ENCODE results near the gene MPO.

The MPO gene

DNA sequence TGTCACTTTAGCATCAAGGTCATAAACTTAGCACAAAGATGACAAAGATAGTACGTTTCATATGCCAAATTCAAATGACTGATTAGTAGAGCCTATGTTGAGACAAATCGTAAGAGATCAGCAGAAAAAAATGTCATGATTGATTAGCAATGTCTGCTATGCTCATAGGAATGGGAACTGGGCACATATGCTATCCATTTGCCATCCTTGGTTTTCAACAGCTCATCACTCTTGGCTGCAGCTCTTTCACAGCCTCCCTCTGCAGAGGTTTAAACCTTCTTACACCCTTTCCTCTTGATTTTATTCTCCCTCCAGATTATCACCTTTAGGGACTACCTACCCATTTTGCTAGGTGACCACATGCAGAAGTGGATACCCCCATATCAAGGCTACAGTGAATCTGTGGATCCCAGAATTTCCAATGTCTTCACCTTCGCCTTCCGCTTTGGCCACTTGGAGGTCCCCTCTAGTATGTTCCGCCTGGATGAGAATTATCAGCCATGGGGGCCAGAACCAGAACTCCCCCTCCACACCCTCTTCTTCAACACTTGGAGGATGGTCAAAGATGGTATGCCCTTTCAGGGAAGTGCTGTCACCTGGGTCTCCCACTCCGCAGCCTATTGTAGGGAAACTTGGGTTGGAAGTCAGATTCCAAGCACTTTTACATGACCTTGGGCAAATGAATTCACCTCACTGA lies 16.2 kb downstream of the MPO start:
- ATAC-seq: no peak
- no peak for TF ChIP-seq ISL1 (CRISPR knock-in tag; IDR thresholded peaks at IDR 0.05)
- no peak for TF ChIP-seq ZFP30 (CRISPR knock-in tag; IDR thresholded peaks at IDR 0.05)
- TF ChIP-seq ESRRG (CRISPR knock-in tag; IDR thresholded peaks at IDR 0.05): no peak
- no peak for TF ChIP-seq TCF4 (CRISPR knock-in tag; IDR thresholded peaks at IDR 0.05; ENCODE audit: borderline replicate concordance)
- no peak for TF ChIP-seq ZNF70 (CRISPR knock-in tag; IDR thresholded peaks at IDR 0.05)
- no peak for TF ChIP-seq RARB (CRISPR knock-in tag; IDR thresholded peaks at IDR 0.05)
- no peak for TF ChIP-seq ZFP3 (CRISPR knock-in tag; IDR thresholded peaks at IDR 0.05)
- no peak for TF ChIP-seq TOX (CRISPR knock-in tag; IDR thresholded peaks at IDR 0.05; ENCODE audit: borderline replicate concordance)
- TF ChIP-seq, protein P1, sequence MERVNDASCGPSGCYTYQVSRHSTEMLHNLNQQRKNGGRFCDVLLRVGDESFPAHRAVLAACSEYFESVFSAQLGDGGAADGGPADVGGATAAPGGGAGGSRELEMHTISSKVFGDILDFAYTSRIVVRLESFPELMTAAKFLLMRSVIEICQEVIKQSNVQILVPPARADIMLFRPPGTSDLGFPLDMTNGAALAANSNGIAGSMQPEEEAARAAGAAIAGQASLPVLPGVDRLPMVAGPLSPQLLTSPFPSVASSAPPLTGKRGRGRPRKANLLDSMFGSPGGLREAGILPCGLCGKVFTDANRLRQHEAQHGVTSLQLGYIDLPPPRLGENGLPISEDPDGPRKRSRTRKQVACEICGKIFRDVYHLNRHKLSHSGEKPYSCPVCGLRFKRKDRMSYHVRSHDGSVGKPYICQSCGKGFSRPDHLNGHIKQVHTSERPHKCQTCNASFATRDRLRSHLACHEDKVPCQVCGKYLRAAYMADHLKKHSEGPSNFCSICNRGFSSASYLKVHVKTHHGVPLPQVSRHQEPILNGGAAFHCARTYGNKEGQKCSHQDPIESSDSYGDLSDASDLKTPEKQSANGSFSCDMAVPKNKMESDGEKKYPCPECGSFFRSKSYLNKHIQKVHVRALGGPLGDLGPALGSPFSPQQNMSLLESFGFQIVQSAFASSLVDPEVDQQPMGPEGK (CRISPR knock-in tag; IDR thresholded peaks at IDR 0.05; ENCODE audit: borderline replicate concordance): no peak
- TF ChIP-seq, protein P2, sequence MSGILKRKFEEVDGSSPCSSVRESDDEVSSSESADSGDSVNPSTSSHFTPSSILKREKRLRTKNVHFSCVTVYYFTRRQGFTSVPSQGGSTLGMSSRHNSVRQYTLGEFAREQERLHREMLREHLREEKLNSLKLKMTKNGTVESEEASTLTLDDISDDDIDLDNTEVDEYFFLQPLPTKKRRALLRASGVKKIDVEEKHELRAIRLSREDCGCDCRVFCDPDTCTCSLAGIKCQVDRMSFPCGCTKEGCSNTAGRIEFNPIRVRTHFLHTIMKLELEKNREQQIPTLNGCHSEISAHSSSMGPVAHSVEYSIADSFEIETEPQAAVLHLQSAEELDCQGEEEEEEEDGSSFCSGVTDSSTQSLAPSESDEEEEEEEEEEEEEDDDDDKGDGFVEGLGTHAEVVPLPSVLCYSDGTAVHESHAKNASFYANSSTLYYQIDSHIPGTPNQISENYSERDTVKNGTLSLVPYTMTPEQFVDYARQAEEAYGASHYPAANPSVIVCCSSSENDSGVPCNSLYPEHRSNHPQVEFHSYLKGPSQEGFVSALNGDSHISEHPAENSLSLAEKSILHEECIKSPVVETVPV (CRISPR knock-in tag; IDR thresholded peaks at IDR 0.05): no peak

- no peak for ATAC-seq
- TF ChIP-seq TOX (CRISPR knock-in tag; IDR thresholded peaks at IDR 0.05; ENCODE audit: borderline replicate concordance) (no peak), BACH2 (CRISPR knock-in tag; IDR thresholded peaks at IDR 0.05; ENCODE audit: borderline replicate concordance) (no peak), OSR1 (CRISPR knock-in tag; IDR thresholded peaks at IDR 0.05) (no peak), ARNTL (CRISPR knock-in tag; IDR thresholded peaks at IDR 0.05; ENCODE audit: borderline replicate concordance, low read depth) (no peak), CSDC2 (CRISPR knock-in tag; IDR thresholded peaks at IDR 0.05) (no peak), SNAI2 (CRISPR knock-in tag; IDR thresholded peaks at IDR 0.05) (no peak)
- TF ChIP-seq, protein P2 (CRISPR knock-in tag; IDR thresholded peaks at IDR 0.05): no peak
Measured at GRCh38 chr17:58263773-58264172, 17.0 kb downstream of the MPO start.

DNA sequence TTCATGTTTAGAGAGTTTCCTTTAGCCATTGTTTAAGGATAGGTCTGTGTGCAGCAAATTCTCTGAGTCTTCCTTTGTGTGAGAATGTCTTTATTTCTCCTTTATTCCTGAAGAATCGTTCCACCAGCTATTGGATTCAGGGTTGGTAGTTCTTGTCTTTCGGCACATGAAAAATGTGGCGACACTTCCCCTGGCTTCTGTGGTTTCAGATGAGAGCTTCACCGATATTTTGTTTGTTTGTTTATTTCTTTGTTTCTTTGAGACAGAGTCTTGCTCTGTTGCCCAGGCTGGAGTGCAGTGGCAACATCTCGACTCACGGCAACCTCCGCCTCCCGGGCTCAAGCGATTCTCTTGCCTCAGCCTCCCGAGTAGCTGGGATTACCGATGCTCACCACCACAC lies 18.6 kb downstream of the MPO start:
- TF ChIP-seq POU6F1 (CRISPR knock-in tag; IDR thresholded peaks at IDR 0.05; ENCODE audit: borderline replicate concordance, low read depth): no peak
- TF ChIP-seq, protein P1 (CRISPR knock-in tag; IDR thresholded peaks at IDR 0.05; ENCODE audit: borderline replicate concordance): no peak
- no peak for TF ChIP-seq PPARA (CRISPR knock-in tag; IDR thresholded peaks at IDR 0.05; ENCODE audit: borderline replicate concordance)
- TF ChIP-seq ZNF8 (CRISPR knock-in tag; IDR thresholded peaks at IDR 0.05): no peak
- ATAC-seq: no peak

DNA sequence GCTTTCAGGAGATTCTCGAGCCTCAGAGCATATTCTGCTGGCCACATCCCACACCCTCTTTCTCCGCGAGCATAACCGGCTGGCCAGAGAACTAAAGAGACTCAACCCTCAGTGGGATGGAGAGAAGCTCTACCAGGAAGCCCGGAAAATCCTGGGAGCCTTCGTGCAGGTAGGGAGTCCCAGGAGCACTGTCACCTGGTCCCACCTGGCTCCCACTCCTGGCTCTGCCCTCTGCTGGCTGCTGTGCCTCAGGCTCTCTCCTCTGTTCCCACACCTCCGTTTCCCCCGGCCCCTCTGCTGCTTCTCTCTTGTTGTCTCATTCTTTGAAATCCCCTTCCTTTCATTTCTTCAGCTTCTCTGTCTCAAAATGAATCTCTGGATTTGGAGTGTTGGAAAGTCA lies 25.9 kb downstream of the MPO start:
- no peak for ATAC-seq
- TF ChIP-seq CSDC2 (CRISPR knock-in tag; IDR thresholded peaks at IDR 0.05) (no peak), ARNTL (CRISPR knock-in tag; IDR thresholded peaks at IDR 0.05; ENCODE audit: borderline replicate concordance, low read depth) (no peak), TOX (CRISPR knock-in tag; IDR thresholded peaks at IDR 0.05; ENCODE audit: borderline replicate concordance) (no peak), CREB5 (CRISPR knock-in tag; IDR thresholded peaks at IDR 0.05; ENCODE audit: low read depth) (no peak), OSR1 (CRISPR knock-in tag; IDR thresholded peaks at IDR 0.05) (no peak), BACH2 (CRISPR knock-in tag; IDR thresholded peaks at IDR 0.05; ENCODE audit: borderline replicate concordance) (no peak), TSHZ2 (CRISPR knock-in tag; IDR thresholded peaks at IDR 0.05) (no peak), ISL1 (CRISPR knock-in tag; IDR thresholded peaks at IDR 0.05) (no peak), ZC3H10 (CRISPR knock-in tag; IDR thresholded peaks at IDR 0.05) (no peak)

All from SK-N-SH treated with all-trans-retinoic acid at 6 μM for 48 hours (cell line).